Brain pericyte (primary cell): ENCODE data around the gene SBF1.

Experiments
- DNase-seq: peaks from one replicate; pipeline ENCODE4 v3.0.0-alpha.2; 2012; ENCODE audit warnings: low read depth, low spot score

Gene SBF1

GRCh38 chr22:50465066-50465930 lies 9.5 kb downstream of the SBF1 start:
- DNase-seq = no peak

GRCh38 chr22:50464451-50464850 lies 10.4 kb downstream of the SBF1 start:
- DNase-seq = no peak

- no peak for DNase-seq
These were observed 11.5 kb downstream of the SBF1 start for GRCh38 chr22:50463188-50463900.

- no peak for DNase-seq
These were observed 12.8 kb downstream of the SBF1 start for GRCh38 chr22:50461979-50462540.

- DNase-seq = no peak
These were observed 13.3 kb downstream of the SBF1 start for GRCh38 chr22:50461536-50461935.

GRCh38 chr22:50460938-50461337 lies 13.9 kb downstream of the SBF1 start:
- DNase-seq = no peak

- DNase-seq = no peak
These were observed 15.2 kb downstream of the SBF1 start for GRCh38 chr22:50459496-50460140.

GRCh38 chr22:50459016-50459415 lies 15.8 kb downstream of the SBF1 start:
- no peak for DNase-seq

GRCh38 chr22:50456466-50457234 lies 18.2 kb downstream of the SBF1 start:
- no peak for DNase-seq

- no peak for DNase-seq
These were observed 18.8 kb downstream of the SBF1 start for GRCh38 chr22:50456026-50456425.

GRCh38 chr22:50455201-50455600 lies 19.6 kb downstream of the SBF1 start:
- no peak for DNase-seq

- no peak for DNase-seq
These were observed 20.2 kb downstream of the SBF1 start for GRCh38 chr22:50454556-50455075.

GRCh38 chr22:50452649-50453048 lies 22.2 kb downstream of the SBF1 start:
- DNase-seq = no peak

- no peak for DNase-seq
These were observed 27.0 kb downstream of the SBF1 start for GRCh38 chr22:50447576-50448551.

- DNase-seq = no peak
These were observed 27.9 kb downstream of the SBF1 start for GRCh38 chr22:50446708-50447575.

- no peak for DNase-seq
These were observed 28.7 kb downstream of the SBF1 start for GRCh38 chr22:50445880-50446707.

GRCh38 chr22:50445071-50445879 lies 29.6 kb downstream of the SBF1 start:
- no peak for DNase-seq
